ENCODE data around the gene B2M. TPM values are rescaled to one million over a fixed set of nuclear protein-coding genes. Genes with fewer than 3 reads are reported as not detected.
A peak's percentile ranks its signal among the peaks of the same experiment; 100 is the strongest.

B2M gene
- total and polyA plus RNA-seq, 10 of the 15 experiments (the other 5 are each of a cell fraction or from before 2014, with no cell fraction given): 2,901 to 22,794 (median 8,374) TPM

- peak; percentile 69 for TF ChIP-seq BCL3 (IDR thresholded peaks at IDR 0.05; ENCODE audit: borderline replicate concordance, insufficient read depth, low read depth, low read length, poor library complexity, severe bottlenecking)
- 0 out of 2 replicates have a peak, but pooled peaks have one; percentile 1 for TF ChIP-seq EED (IDR thresholded peaks at IDR 0.05; ENCODE audit: low read depth)
- TF ChIP-seq CBFB (IDR thresholded peaks at IDR 0.05; ENCODE audit: low read depth): peak; percentile 19; the same call in 1 of the 2 replicates
These were observed 8.7 kb downstream of the B2M start (continued) for GRCh38 chr15:44720000-44720435.

GRCh38 chr15:44720460-44721176 lies 9.3 kb downstream of the B2M start:
- ChIA-PET RAD21 (ENCODE audit: unreplicated experiment) (interaction anchor here (0.5 to 19.7 kb wide), 5 partner anchors 6 to 141 kb away, joined by 3 to 653 read pairs (median 24); partner anchors contain the start of genes B2M, PATL2, SPG11 and TRIM69), CTCF (interaction anchor here (0.7 to 3.5 kb wide), 4 partner anchors 8 to 145 kb away, joined by 3 to 37 read pairs (median 22); partner anchors contain the start of genes B2M, PATL2, SPG11 and TRIM69), SMC1A (ENCODE audit: uncharacterized antibody, unreplicated experiment) (interaction anchor here (0.8 to 19.0 kb wide), 4 partner anchors 8 to 159 kb away, joined by 3 to 637 read pairs (median 96); partner anchors contain the start of genes B2M, PATL2, SPG11 and TRIM69), POLR2A (interaction anchor here (1.0 to 24.8 kb wide), 4 partner anchors 9 to 56 kb away, joined by 5 to 718 read pairs (median 167); partner anchors contain the start of genes B2M, PATL2, SPG11 and TRIM69)
- Histone ChIP-seq H3K4me3 (no peak overlapping the region), H2AFZ (ENCODE audit: control insufficient read depth, low read depth, low read length) (no peak overlapping the region), H3K36me3 (ENCODE audit: control insufficient read depth in 2 of 2, insufficient read depth in 2 of 2, low read length in 1 of 2) (peaks cover 14 to 33% of the 10 kb centered on the region in 2 experiments), H3K9me3 (replicated peaks; ENCODE audit: control insufficient read depth, insufficient read depth, low read length) (no peaks in the 10 kb centered on the region), H3K4me1 (ENCODE audit: control insufficient read depth, insufficient read depth, low read length) (peaks cover 78% of the 10 kb centered on the region), H3K79me2 (ENCODE audit: control insufficient read depth, insufficient read depth, low read length) (peaks cover 57% of the 10 kb centered on the region), H3K4me2 (ENCODE audit: control insufficient read depth, insufficient read depth) (peak overlapping the region; percentile 51), H4K20me1 (ENCODE audit: control insufficient read depth, insufficient read depth) (peaks cover 11% of the 10 kb centered on the region), H3K9ac (ENCODE audit: control insufficient read depth, insufficient read depth, low read length) (no peak overlapping the region), H3K27me3 (replicated peaks in 1 of 2; ENCODE audit: control insufficient read depth in 2 of 2, insufficient read depth in 2 of 2, low read length in 1 of 2) (no peaks in the 10 kb centered on the region), H3K27ac (ENCODE audit: control insufficient read depth, insufficient read depth) (peak overlapping the region; percentile 83)
- no peak for DNase-seq (ENCODE audit: low read depth, low spot score)
- no peak for FAIRE-seq
- 43% methylated on average over 4 of the region's 4 CpGs for WGBS (ENCODE audit: insufficient coverage, insufficient replicate concordance, low lambda C conversion rate, missing lambda C conversion rate)
- intact Hi-C loops (cut with micrococcal nuclease; ENCODE audit: unreplicated experiment): loop anchor here (5.0 kb wide), 1 partner anchor 973 kb away; the partner anchor contains the start of gene PDIA3
- in situ Hi-C loops (cut with MboI): loop anchor here (10.0 kb wide), 1 partner anchor 926 kb away; the partner anchor contains the start of gene SERF2
- no TSS peak for BruUV-seq (replicated peaks)
- peak; percentile 5 for ATAC-seq
- TF ChIP-seq E4F1 (IDR thresholded peaks at IDR 0.05; ENCODE audit: borderline replicate concordance, partially characterized antibody) (no peak), GABPA (IDR thresholded peaks at IDR 0.05; ENCODE audit: low read depth) (no peak), STAT3 (IDR thresholded peaks at IDR 0.05; ENCODE audit: low read depth, low read length) (no peak), GATAD2B (conservative IDR thresholded peaks at IDR 0.05; ENCODE audit: low read depth) (no peak), SMAD1 (IDR thresholded peaks at IDR 0.05; ENCODE audit: low read depth, partially characterized antibody) (no peak), JUNB (IDR thresholded peaks at IDR 0.05) (no peak), MYC (IDR thresholded peaks at IDR 0.05; ENCODE audit: insufficient read depth, insufficient read length, insufficient replicate concordance, low read length, severe bottlenecking) (no peak), SMC3 (IDR thresholded peaks at IDR 0.05; ENCODE audit: borderline replicate concordance, low read length) (no peak), PML (IDR thresholded peaks at IDR 0.05; ENCODE audit: low read length) (peak; percentile 28; the same call in 1 of the 2 replicates), PRDM15 (CRISPR knock-in tag; IDR thresholded peaks at IDR 0.05) (0 out of 2 replicates have a peak, but pooled peaks have one; percentile 14)
